HL-60 (cell line): ENCODE data around the gene TTC4.

Experiments
- CTCF ChIP-seq: IDR thresholded peaks from one replicate; pipeline ENCODE4 v1.5.1; 2011; ENCODE audit warnings: low read length, control low read depth, inconsistent platforms; ENCODE audit not compliant: insufficient read depth
- GABPA ChIP-seq: IDR thresholded peaks from 2 replicates; pipeline ENCODE4 v1.6.1; 2012; ENCODE audit warnings: low read depth
- POLR2AphosphoS5 ChIP-seq: IDR thresholded peaks from 2 replicates; pipeline ENCODE4 v1.6.1; 2012; ENCODE audit warnings: low read depth
- REST ChIP-seq: IDR thresholded peaks from 2 replicates; pipeline ENCODE4 v1.6.1; 2012; ENCODE audit warnings: low read depth; ENCODE audit not compliant: insufficient replicate concordance

GRCh38 chr1:54763816-54764132 is 48.1 kb downstream of the TTC4 start:
- TF ChIP-seq CTCF = no peak
- no peak for TF ChIP-seq GABPA
- TF ChIP-seq POLR2AphosphoS5 = no peak
- TF ChIP-seq REST = no peak
